Renal cortex interstitium (tissue), 11 donors: ENCODE measurements around the gene TTC28. TPM values are rescaled to one million over a fixed set of nuclear protein-coding genes. Genes with fewer than 3 reads are reported as not detected.
"Not testable (repeated sequence)": the region's sequence is repeated elsewhere in the genome, so short reads cannot be mapped to it uniquely, and the experiment has no call there.

Experiments used
- DNase-seq, 11 donors: peaks; one replicate each; pipeline ENCODE4 v3.0.0-alpha.2; 2013; ENCODE audit warnings: low read depth in 9 of 11, low spot score in 4 of 11; ENCODE audit errors: extremely low read depth in 1 of 11
- polyA plus RNA-seq, 3 donors: library from polyadenylated mRNA; unstranded; fragments of 120-200 nt; gene quantifications; one replicate each; pipeline ENCODE4 v1.2.1, GENCODE V29; 2013; ENCODE audit not compliant: insufficient read length in 3 of 3

The TTC28 gene
- polyA plus RNA-seq, 3 donors = 33.1 to 43.1 (median 35.9) TPM

- DNase-seq = not testable (repeated sequence)
These were observed 212.6 kb downstream of the TTC28 start for GRCh38 chr22:28467055-28467454.

- DNase-seq = no peak
These were observed 213.2 kb downstream of the TTC28 start for GRCh38 chr22:28466399-28466798.

GRCh38 chr22:28465841-28466240, 213.8 kb downstream of the TTC28 start:
- DNase-seq = no peak

GRCh38 chr22:28464127-28464526, 215.5 kb downstream of the TTC28 start:
- no peak for DNase-seq

- DNase-seq = not testable (repeated sequence)
These were observed 216.2 kb downstream of the TTC28 start for GRCh38 chr22:28463408-28463807.

- no peak for DNase-seq
These were observed 216.7 kb downstream of the TTC28 start for GRCh38 chr22:28462901-28463300.

GRCh38 chr22:28462041-28462440, 217.6 kb downstream of the TTC28 start:
- no peak for DNase-seq

- DNase-seq = no peak
These were observed 225.1 kb downstream of the TTC28 start for GRCh38 chr22:28454431-28455064.

- DNase-seq = no peak
These were observed 229.5 kb downstream of the TTC28 start for GRCh38 chr22:28450109-28450508.

- no peak for DNase-seq
These were observed 230.6 kb downstream of the TTC28 start for GRCh38 chr22:28449041-28449440.

GRCh38 chr22:28448625-28449024, 231.0 kb downstream of the TTC28 start:
- DNase-seq = no peak

- DNase-seq = no peak
These were observed 235.0 kb downstream of the TTC28 start for GRCh38 chr22:28444659-28445058.

- DNase-seq = peak; percentile 46 to 84 (median 70)
These were observed 236.1 kb downstream of the TTC28 start for GRCh38 chr22:28443526-28443876.

GRCh38 chr22:28442711-28443525, 236.7 kb downstream of the TTC28 start:
- peak in 2 of 11 donors; percentile 10 to 24 for DNase-seq

- DNase-seq = peak; percentile 56 to 81 (median 77)
These were observed 237.4 kb downstream of the TTC28 start for GRCh38 chr22:28442264-28442710.

- no peak for DNase-seq
These were observed 237.8 kb downstream of the TTC28 start for GRCh38 chr22:28441720-28442263.

- DNase-seq = no peak
These were observed 238.8 kb downstream of the TTC28 start for GRCh38 chr22:28440592-28441390.

- DNase-seq = no peak
These were observed 241.4 kb downstream of the TTC28 start for GRCh38 chr22:28438183-28438768.

GRCh38 chr22:28435982-28436381, 243.7 kb downstream of the TTC28 start:
- DNase-seq = no peak
